HG02588 (cell line): ENCODE data around the gene APCDD1.
"Not testable (repeated sequence)": the region's sequence is repeated elsewhere in the genome, so short reads cannot be mapped to it uniquely, and the experiment has no call there.

ENCODE experiments used
- ATAC-seq: cut with Tn5 transposase; IDR thresholded peaks from one replicate; pipeline ENCODE4 v1.9.1; 2021; ENCODE audit warnings: mild to moderate bottlenecking, moderate library complexity; ENCODE audit not compliant: unreplicated experiment

APCDD1 gene

DNA sequence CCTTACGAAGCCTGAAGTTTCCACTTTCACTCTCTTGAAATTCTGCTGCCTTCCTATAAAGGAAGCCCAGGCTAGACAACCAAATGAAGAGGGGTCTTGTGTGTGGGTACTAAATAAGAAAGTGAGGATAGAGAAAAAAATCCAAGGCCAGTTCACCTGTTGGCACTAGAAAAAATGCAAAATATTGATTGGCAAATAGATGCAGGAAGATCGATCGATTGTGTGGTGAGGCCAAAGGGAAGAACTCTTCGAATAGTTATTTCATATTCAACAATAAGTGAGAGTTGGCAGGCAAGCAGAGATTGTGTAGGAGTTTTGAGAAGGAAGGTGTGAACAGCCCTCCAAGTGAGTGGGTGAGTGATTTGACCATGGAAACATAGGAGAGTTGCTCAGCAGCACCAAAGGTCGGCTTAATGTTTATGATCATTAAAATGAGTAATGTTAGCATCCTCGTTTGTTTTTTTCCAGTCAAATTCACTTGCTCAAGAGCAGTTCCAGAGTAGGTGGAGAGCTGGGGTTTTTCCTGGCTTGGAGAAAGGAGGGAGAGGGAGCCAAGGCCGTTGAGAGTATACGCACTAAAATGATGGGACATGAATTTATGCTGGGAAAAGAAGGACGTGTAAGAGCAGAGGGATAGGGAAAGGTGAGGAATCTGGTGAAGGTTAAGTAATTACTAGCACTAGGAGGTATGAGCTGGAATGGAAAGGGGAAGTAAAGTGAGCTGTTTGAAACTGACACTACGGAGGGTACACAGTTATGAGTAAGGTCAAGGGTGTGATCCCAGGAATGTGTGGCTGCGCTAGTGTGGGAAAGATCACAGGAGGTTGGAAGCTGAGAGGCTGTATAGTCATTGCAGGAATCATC is 70.3 kb downstream of the APCDD1 start:
- no peak for ATAC-seq

GRCh38 chr18:10525371-10525691 is 70.9 kb downstream of the APCDD1 start:
- no peak for ATAC-seq

DNA sequence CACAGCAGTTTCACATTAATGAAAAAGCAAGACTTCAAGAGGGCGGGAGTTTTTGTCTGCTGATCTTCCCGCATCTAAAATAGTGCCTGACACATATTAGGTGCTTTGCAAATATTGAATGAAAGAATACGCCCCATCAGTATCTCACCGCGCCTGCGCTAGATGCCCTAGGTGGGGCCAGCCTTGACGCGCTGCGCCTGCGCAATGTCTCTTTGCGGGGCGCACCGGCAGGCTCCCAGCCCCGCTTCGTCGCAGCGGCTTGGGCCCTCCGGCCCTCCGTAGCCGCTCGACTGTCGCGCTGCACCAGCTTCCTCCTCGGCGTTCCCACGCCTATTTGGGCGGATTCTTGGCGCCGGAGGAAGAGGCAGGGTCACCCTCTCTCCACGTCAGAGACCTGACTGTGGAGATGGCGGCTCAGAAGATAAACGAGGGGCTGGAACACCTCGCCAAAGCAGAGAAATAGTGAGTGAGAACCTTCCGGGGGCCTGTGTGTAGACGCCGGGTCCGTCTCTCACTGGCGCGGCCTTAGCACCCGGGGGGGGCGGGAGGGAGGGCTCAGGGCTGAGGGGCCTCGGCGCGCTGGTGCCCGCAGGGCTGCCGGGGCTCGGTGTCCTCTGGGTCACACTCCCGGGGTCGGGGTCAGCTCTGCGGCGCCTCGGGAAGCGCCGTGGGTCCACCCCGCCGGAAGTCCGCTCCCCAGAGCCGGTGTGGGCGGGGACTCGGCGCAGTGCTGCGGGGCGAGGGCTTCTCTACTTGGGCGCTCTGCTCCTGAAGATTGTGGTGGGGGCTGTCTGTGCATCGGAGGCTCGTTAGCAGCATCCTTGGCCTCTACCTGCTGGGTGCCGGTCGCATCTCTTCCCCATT is 71.5 kb downstream of the APCDD1 start, which contains the start of gene NAPG:
TSS of gene NAPG (plus strand) at position 331 of the 864 bp plus-strand sequence. CDS start at position 407, 76 bp downstream.
- peak; percentile 74 for ATAC-seq

GRCh38 chr18:10526561-10526949 is 72.1 kb downstream of the APCDD1 start:
- peak; percentile 1 for ATAC-seq

GRCh38 chr18:10528439-10528838 is 74.0 kb downstream of the APCDD1 start:
- no peak for ATAC-seq

GRCh38 chr18:10530002-10530401 is 75.6 kb downstream of the APCDD1 start:
- no peak for ATAC-seq

- no peak for ATAC-seq
These were observed 76.4 kb downstream of the APCDD1 start for GRCh38 chr18:10530852-10531251.

DNA sequence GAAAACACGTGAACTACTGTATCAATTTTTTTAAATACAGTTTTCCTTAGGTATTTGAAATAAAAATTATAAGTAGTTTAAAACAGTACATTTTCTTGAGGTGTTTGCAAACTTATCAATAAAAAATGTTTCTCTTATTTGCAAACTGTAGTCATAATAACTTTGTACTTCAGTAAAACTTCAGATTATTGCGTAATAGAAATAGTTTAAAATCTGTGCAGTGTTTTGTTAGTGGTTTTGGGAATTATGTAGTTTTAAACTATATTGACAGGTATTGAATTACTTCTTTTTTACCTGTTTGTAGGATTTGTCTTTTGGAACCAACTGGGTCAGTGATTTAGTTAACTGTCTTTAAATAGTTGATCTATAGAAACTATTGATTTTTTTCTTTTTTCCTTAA is 78.7 kb downstream of the APCDD1 start:
- no peak for ATAC-seq

DNA sequence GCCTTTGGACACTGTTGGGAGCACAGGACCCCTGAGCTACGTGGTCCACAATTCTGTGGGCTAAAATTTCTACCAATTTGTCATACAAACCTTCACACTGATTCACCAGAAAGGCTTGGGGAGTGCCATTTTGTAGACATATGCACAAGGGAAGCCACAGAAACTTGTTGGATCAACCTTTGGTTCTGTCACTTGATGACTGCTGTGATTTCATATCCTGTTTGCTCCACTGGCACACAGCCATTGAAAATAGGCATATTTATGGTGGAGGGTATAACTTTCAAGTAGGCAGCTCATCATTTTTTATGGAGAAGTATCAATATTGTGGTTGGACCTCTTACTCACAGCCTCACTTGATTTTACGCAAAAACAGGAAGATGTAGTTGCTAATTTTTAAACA is 81.8 kb downstream of the APCDD1 start:
- no peak for ATAC-seq

DNA sequence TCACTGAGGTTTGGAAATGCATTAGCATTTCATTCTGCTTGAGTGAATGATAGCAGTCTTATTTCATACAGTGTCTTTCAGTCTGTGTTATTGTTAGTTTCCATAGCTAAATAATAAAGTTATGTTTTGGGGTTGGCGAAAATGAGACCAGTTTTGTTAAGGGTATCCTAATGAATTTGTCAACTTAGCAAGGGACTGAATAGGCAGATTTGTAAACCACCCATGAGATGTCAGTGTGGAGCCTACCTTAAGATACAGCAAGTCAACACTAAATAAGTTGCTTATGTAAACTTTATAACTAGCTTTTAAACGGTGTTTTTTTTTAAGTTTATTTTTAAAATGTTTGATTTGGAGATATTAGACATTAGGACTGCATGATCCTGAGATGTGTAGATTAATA is 83.3 kb downstream of the APCDD1 start:
- ATAC-seq: no peak

- not testable (repeated sequence) for ATAC-seq
These were observed 84.7 kb downstream of the APCDD1 start for GRCh38 chr18:10539124-10539523.
